Suprapubic skin (tissue), 4 donors: ENCODE measurements around the gene LDHD. TPM values are rescaled to one million over a fixed set of nuclear protein-coding genes. Genes with fewer than 3 reads are reported as not detected.

Experiments
- DNase-seq, 2 donors: peaks; one replicate each; pipeline ENCODE4 v3.0.0-alpha.2; 2019; ENCODE audit warnings: low spot score in 2 of 2
- H3K27ac ChIP-seq: fragments of 200-600 bp; sonication (generic); one replicate; pipeline ENCODE4 v1.5.1; 2019
- H3K27me3 ChIP-seq: fragments of 200-600 bp; sonication (generic); one replicate; pipeline ENCODE4 v1.5.1; 2019
- H3K36me3 ChIP-seq: fragments of 200-600 bp; sonication (generic); one replicate; pipeline ENCODE4 v1.5.1; 2019
- H3K4me1 ChIP-seq: fragments of 200-600 bp; sonication (generic); one replicate; pipeline ENCODE4 v1.5.1; 2019
- H3K4me3 ChIP-seq: fragments of 200-600 bp; sonication (generic); one replicate; pipeline ENCODE4 v1.5.1; 2019; ENCODE audit warnings: mild to moderate bottlenecking
- H3K9me3 ChIP-seq: fragments of 200-600 bp; sonication (generic); one replicate; pipeline ENCODE4 v1.5.1; 2019
- EP300 ChIP-seq: sonication (generic); formaldehyde crosslinking; IDR thresholded peaks from one replicate; pipeline ENCODE4 v1.6.1; 2017; ENCODE audit warnings: antibody characterized with exemption
- POLR2A ChIP-seq, 2 donors: fragments of 450-650 bp; IDR thresholded peaks; one replicate each; pipeline ENCODE4 v1.6.1; 2017; ENCODE audit warnings: antibody characterized with exemption in 2 of 2, mild to moderate bottlenecking in 2 of 2, moderate library complexity in 2 of 2
- POLR2AphosphoS5 ChIP-seq, 3 donors: sonication (generic); formaldehyde crosslinking; IDR thresholded peaks; one replicate each; pipeline ENCODE4 v1.6.1; 2017; ENCODE audit warnings: antibody characterized with exemption in 3 of 3
- WGBS: methylation state at CpG from one replicate; pipeline ENCODE4 v1.1.5; 2018; 5-methylcytosine and 5-hydroxymethylcytosine counted together
- total RNA-seq, 4 donors: library from RNA; depleted of rRNA; stranded (reverse); fragments of >200 nt; gene quantifications; one replicate each; pipeline ENCODE4 v1.1.0, GENCODE V29; 2016
- TF ChIP-seq, protein P1 (sequence below), 2 donors: fragments of 200-600 bp in 1 of 2; fragments of 450-650 bp in 1 of 2; sonication (generic) in 1 of 2; IDR thresholded peaks; one replicate each; pipeline ENCODE4 v1.5.1; 2016 to 2019; ENCODE audit warnings: antibody characterized with exemption in 2 of 2, mild to moderate bottlenecking in 1 of 2, moderate library complexity in 1 of 2

Gene LDHD
- total RNA-seq, 4 donors from 2014 or later: 10.7 to 19.2 (median 14.0) TPM

GRCh38 chr16:75108792-75109731 is 7.5 kb downstream of the LDHD start:
- TF ChIP-seq, protein P1, sequence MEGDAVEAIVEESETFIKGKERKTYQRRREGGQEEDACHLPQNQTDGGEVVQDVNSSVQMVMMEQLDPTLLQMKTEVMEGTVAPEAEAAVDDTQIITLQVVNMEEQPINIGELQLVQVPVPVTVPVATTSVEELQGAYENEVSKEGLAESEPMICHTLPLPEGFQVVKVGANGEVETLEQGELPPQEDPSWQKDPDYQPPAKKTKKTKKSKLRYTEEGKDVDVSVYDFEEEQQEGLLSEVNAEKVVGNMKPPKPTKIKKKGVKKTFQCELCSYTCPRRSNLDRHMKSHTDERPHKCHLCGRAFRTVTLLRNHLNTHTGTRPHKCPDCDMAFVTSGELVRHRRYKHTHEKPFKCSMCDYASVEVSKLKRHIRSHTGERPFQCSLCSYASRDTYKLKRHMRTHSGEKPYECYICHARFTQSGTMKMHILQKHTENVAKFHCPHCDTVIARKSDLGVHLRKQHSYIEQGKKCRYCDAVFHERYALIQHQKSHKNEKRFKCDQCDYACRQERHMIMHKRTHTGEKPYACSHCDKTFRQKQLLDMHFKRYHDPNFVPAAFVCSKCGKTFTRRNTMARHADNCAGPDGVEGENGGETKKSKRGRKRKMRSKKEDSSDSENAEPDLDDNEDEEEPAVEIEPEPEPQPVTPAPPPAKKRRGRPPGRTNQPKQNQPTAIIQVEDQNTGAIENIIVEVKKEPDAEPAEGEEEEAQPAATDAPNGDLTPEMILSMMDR (IDR thresholded peaks at IDR 0.05): no peak
- TF ChIP-seq POLR2A (IDR thresholded peaks at IDR 0.05): no peak
- TF ChIP-seq POLR2AphosphoS5 (IDR thresholded peaks at IDR 0.05): peak in 2 of 3 donors; percentile 20 to 44
- TF ChIP-seq EP300: no peak
- peak overlapping the region; percentile 15 for H3K4me3 ChIP-seq
- H3K4me1 ChIP-seq: peaks cover 73% of the 10 kb centered on the region
- 40% methylated on average over 17 of the region's 27 CpGs for WGBS
- DNase-seq: peak in 1 of 2 donors; percentile 86
- H3K36me3 ChIP-seq: peaks cover 2% of the 10 kb centered on the region
- H3K9me3 ChIP-seq: no peaks in the 10 kb centered on the region
- H3K27me3 ChIP-seq: no peaks in the 10 kb centered on the region
- peak overlapping the region; percentile 90 for H3K27ac ChIP-seq

GRCh38 chr16:75107505-75107904 is 9.1 kb downstream of the LDHD start:
- Histone ChIP-seq H3K36me3 (peaks cover 2% of the 10 kb centered on the region), H3K27ac (no peak overlapping the region), H3K4me3 (no peak overlapping the region), H3K4me1 (peaks cover 71% of the 10 kb centered on the region), H3K27me3 (no peaks in the 10 kb centered on the region), H3K9me3 (no peaks in the 10 kb centered on the region)
- TF ChIP-seq, protein P1 (IDR thresholded peaks at IDR 0.05): no peak
- TF ChIP-seq POLR2AphosphoS5 (IDR thresholded peaks at IDR 0.05): no peak
- no peak for TF ChIP-seq POLR2A (IDR thresholded peaks at IDR 0.05)
- no peak for TF ChIP-seq EP300
- WGBS: 84% methylated on average over 5 of the region's 10 CpGs
- DNase-seq: peak; percentile 58 to 76

GRCh38 chr16:75106351-75107274 is 10.0 kb downstream of the LDHD start:
- Histone ChIP-seq H3K4me3 (no peak overlapping the region), H3K27me3 (no peaks in the 10 kb centered on the region), H3K27ac (peak overlapping the region; percentile 82), H3K36me3 (peaks cover 2% of the 10 kb centered on the region), H3K9me3 (no peaks in the 10 kb centered on the region), H3K4me1 (peaks cover 66% of the 10 kb centered on the region)
- TF ChIP-seq, protein P1 (IDR thresholded peaks at IDR 0.05): no peak
- TF ChIP-seq POLR2AphosphoS5 (IDR thresholded peaks at IDR 0.05) (no peak), POLR2A (IDR thresholded peaks at IDR 0.05) (no peak), EP300 (no peak)
- DNase-seq: peak; percentile 51 to 62
- WGBS: 93% methylated on average over 20 of the region's 20 CpGs

DNA sequence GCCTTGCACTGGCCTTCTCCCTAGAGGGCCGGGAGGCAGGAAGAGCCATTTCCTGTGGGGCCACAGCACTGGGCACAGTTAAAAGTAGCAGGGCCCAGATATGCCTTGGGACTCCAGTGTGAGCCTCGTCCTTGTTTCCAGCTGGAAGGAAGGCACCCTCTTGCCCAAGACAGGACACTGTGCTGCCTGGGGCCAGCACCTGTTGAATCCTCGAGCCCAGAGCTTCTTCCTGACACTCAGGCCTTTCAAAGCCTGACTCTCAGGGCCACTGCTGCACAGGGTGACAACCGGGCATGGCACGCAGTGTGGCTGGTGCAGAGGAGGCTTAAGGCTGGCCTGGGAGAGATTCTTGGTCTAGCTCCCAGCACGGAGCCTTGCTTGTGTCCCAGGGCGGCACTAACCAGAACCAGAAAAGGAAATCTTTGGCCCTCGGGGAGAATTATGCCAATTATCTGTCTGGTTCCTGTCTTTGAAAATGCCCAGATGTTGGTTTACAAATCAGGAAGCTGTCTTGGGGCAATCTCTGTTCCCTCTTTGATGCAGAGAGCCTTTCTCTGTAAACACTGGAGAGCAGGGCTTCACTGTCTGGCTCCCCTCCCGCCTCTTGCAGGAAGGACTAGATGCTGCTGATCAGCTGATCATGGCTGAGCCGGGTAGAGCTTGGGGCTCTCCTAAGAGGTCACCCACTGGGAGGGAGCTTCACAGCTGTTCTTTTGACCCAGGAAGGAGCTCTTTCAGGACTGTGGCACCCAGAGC is 11.1 kb downstream of the LDHD start:
- peak; percentile 69 to 77 for DNase-seq
- no peaks in the 10 kb centered on the region for H3K9me3 ChIP-seq
- H3K27me3 ChIP-seq: no peaks in the 10 kb centered on the region
- H3K27ac ChIP-seq: peak overlapping the region; percentile 82
- peaks cover 57% of the 10 kb centered on the region for H3K4me1 ChIP-seq
- 55% methylated on average over 5 of the region's 10 CpGs for WGBS
- no peak overlapping the region for H3K4me3 ChIP-seq
- TF ChIP-seq EP300: no peak
- TF ChIP-seq, protein P1 (IDR thresholded peaks at IDR 0.05): no peak
- TF ChIP-seq POLR2A (IDR thresholded peaks at IDR 0.05): no peak
- H3K36me3 ChIP-seq: peaks cover 2% of the 10 kb centered on the region
